HG03159 (cell line): ENCODE results near the gene GTF2H2C_2.
"Not testable (repeated sequence)": the region's sequence is repeated elsewhere in the genome, so short reads cannot be mapped to it uniquely, and the experiment has no call there.

Experiments used
- ATAC-seq: cut with Tn5 transposase; IDR thresholded peaks from one replicate; pipeline ENCODE4 v1.9.1; 2021; ENCODE audit warnings: mild to moderate bottlenecking, moderate library complexity; ENCODE audit not compliant: unreplicated experiment

Gene GTF2H2C_2

DNA sequence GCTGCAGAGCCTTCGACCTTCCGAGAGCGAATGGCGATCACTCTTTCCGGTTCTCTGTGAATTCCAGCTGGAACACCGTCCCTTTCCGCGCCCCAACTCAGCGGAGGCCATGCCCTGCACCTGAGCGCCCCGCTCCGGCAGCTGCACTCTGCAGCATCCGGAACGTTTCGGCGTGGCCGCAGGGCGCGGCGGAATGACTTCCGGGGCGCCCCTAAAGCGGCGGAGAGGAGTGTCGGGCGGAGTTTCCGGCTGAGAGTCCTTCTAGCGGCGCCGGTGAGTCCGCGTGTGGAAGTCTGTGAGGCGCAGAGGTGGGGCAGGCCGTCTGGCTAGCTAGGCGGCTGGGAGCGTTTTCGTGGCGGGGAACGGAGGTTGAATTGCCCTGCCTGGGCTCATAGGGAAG lies at the start of gene GTF2H2C_2:
TSS of gene GTF2H2C_2 (plus strand) at position 252 of the 400 bp plus-strand sequence.
- peak; percentile 99 for ATAC-seq

DNA sequence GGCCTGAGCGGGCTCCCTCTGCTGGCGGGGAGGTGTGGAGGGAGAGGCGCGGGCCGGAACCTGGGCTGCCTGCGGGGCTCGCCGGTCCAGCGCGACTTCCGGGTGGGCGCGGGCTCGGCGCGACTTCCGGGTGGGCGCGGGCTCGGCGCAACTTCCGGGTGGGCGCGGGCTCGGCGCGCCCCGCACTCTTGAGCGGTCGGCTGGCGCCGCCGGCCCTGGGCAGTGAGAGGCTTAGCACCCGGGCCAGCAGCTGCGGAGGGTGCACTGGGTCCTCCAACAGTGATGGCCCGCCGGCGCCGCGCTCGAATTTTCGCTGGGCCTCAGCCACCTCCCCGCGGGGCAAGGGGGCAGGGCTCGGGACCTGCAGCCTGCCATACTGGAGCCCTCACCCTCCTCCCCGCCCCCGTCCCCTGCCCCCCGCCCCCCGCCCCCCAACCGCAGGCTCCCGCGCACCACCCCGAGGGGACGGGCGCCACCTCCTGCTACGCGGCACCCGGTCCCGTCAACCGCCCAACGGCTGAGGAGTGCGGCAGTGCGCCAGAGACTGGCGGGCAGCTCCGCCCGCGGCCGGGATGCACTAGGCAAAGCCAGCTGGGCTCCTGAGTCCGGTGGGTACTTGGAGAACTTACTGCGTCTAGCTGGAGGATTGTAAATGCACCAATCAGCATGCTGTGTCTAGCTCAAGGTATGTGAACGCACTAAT lies 14.0 kb upstream of the GTF2H2C_2 start:
- ATAC-seq: not testable (repeated sequence)

DNA sequence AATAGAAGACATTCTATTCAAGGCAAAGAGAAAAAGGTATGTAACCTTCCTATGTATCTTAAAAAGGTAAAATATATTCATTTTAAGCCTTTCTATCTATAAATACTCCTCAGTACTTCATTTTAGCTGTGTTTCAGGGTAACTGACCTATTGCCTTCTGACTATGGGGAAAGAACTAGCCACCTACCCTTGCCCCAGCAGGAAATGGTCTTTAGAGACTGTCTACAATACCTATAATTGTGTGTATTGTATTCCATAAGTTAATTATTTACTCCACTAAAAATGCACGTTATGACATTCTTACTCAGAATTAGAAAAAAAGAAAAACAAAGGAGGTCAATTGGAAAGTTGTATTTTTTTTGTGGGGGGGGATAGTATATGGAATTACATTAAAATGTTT lies 6.2 kb downstream of the GTF2H2C_2 start:
- not testable (repeated sequence) for ATAC-seq

DNA sequence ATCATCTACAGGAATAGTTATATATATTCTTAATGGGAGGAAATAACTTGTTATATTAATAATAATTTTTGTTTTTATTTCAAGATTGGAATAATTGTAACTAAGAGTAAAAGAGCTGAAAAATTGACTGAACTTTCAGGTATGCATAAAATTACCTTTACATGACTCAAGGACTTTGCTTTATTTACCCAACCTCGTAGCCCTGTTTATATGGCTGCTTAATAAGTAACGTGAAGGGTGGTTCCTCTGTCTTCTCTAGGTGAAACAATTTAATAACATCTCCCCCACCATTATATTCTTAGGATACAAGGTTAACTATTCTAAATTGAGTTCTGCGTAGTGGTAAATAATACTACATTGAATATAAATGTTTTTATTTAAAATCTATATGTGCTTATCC lies 8.0 kb downstream of the GTF2H2C_2 start:
- not testable (repeated sequence) for ATAC-seq

DNA sequence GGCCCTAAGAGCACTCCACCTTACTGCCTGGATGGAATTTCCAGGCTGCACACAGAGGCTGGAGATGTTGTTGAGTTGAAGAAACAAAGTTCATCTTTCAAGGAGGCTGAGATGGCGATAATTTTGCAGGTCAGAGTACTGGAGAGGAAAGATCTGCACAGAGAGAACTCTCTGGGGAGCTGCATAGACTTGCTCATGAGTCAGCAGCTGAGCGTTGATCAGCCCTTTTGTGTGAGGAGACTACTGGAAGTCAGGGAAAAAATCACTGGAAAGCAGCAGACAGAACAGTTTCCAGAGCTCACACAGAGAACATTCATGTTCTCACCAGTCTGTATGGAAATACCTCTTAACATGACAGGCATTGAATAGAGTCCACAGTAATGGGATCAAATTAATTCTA lies 23.4 kb downstream of the GTF2H2C_2 start:
- not testable (repeated sequence) for ATAC-seq

DNA sequence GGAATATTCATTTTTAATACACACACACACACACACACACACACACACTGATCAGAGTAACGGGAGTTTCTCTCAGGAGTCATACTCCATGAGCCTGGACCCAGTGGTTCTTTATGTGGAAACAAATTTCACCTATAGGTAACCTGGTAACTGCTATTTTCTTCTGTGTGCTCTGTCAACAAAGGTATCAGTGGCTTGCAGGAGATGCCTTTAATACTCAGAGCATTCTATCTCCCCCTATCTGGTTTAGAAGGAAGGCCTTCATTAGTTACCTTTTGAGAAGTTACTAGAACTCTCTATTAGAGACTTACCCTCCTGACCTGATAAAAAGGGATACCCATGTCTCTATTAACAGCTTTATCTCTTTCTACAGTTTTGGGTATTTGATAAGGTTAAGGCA lies 34.4 kb downstream of the GTF2H2C_2 start:
- ATAC-seq: not testable (repeated sequence)

DNA sequence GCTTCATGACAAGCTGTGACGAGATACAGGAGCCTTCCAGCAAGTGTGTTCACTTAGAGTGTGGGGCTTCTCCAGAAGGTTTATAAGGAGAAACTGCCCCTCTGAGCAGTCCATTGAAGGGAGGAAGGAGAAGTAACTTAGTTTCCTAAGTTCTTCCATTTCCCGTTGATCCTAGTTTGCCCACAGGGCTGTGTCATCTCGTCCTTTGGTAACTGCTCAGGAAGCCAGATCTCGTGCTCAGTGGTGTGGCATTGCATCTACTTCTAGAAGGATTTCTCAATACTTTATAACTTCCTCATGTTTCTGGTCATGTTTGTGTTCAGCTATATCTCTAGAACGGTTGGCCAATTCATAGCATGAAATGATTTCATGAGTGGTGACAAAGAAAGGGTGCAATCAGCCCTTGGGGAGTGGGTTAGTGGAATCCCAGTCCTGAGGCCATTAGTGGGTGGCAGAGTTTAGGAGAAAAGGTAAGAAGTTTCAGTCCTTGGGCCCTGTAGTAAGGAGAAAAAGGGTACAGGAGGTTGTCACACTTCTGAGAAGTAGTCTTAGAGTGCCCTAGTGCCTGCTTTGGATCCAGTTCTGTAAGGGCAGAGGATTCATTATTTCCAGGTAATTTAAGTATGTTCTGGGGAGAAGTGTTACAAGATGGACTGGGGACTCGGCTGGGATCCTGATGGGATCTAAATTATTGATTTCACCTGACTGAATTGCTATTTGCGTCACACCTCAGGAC lies 36.2 kb downstream of the GTF2H2C_2 start:
- ATAC-seq: not testable (repeated sequence)

DNA sequence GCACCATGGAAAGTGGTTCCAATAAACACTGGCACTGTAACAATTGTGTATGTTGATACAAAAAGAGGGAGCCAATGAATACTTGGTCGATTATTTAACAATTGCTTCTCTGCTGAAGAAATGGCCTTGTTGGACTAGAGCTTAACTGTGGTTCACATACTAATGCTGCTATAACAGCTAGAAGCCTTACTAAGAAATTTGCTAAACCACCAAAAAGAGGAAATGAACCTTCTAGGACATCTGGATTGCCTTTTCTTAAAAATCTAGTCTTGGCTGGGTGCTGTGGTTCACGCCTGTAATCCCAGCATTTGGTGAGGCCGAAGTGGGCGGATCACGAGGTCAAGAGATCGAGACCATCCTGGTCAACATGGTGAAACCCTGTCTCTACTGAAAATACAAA lies 41.9 kb downstream of the GTF2H2C_2 start:
- peak; percentile 95 for ATAC-seq

DNA sequence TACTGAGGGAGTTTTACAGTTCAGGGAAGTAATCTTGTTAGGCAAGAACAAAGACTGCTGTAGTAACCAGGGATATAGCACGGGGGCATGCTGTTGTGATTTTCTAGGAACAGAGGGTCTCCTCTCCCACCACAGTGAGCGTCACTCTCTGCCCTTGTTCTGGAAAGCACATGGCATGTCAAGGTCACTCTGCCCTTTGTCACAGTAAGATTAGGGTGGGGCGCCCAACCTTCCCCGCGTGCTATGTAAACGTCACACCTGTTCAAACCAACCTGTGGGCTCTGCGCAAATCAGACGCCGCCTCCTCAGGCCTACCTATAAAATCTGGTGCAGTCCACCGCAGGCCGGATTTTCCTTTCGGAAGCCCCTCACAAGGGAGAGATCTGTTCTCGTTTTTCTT lies 44.0 kb downstream of the GTF2H2C_2 start:
- ATAC-seq: not testable (repeated sequence)

DNA sequence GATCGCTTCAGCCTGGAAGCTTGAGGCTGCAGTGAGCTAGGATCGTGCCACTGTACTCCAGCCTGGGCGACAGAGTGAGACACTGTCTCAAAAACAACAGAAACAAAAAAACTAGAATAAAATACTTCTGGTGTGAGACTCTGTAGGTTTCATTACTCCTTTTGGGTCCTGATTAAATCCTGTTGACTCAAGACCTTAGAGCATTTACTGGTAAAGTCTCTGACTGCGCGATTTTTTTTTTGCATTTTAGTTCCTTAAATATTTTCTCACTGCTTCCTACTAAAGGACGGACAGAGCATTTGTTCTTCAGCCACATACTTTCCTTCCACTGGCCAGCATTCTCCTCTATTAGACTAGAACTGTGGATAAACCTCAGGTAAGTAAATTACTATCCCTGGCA lies 46.8 kb downstream of the GTF2H2C_2 start:
- ATAC-seq: not testable (repeated sequence)

DNA sequence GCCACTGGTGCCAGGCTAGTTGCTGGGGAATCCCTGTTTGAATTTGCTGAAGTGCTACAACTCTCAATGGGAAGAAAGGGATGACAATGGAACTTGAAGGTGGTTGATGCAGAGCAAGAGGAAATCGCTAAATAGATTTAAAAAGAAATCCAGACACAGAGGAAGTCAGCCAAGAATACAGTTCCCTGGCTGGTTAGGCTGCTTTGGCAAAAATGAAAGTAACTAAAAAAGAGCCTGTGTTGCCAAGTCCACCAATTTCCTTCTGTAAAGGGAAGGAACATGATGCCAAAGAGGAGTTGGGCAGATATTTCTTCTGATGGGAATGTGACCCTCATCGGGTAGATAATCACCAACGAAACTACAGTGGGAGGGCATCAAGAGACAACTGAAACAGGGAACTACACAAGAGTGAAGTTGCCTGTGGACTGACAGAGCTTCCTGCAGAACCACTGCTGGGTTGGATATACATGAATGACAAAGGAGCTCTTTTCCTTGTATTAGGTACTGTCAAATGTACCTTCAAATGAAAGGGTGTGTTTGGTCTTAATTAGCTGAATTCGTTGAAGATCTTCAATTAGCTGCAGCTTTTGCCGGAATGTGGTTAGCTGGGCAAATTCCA lies 49.0 kb downstream of the GTF2H2C_2 start:
- not testable (repeated sequence) for ATAC-seq

DNA sequence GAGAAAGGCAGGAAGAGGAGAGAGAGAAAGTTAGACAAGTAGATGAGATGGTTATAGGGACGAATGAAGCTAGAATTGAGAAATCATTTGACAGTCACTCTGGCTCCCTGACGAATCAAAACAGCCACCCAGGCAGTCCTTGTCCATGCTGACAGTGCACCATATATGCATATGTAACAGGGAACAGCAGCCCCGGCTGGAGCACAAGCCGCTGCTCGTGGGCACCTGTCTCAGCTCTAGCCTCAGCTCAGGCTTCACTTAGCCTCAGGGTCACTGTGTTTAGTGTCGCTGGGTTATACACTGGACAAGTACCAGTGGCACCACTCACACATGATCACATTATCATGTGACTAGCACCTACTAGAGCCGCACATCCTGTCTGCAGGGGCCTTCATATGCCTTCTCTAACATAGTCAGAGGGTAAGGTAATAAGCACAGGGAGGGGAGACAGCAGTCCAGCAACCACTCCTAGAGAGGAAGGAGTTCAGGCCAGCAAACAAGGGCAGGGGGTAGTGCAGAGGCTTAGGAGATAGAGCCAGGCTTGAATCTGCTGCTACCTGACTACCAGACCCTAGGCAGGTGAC lies 54.9 kb downstream of the GTF2H2C_2 start:
- not testable (repeated sequence) for ATAC-seq
